PFSK-1 (cell line): Measurements from ENCODE around the gene CTU1. TPM values are rescaled to one million over a fixed set of nuclear protein-coding genes. Genes with fewer than 3 reads are reported as not detected.
A peak's percentile ranks its signal among the peaks of the same experiment; 100 is the strongest.

ENCODE experiments used
- FOXP2 ChIP-seq: optimal IDR thresholded peaks from 2 replicates; pipeline ENCODE3; 2011; ENCODE audit warnings: borderline replicate concordance, control low read depth, inconsistent platforms; ENCODE audit not compliant: insufficient read depth; ENCODE audit errors: extremely low read length, extremely low read depth
- POLR2AphosphoS5 ChIP-seq: IDR thresholded peaks from 2 replicates; pipeline ENCODE4 v1.6.1; 2012; ENCODE audit warnings: low read depth, mild to moderate bottlenecking, control low read depth, low read length, moderate library complexity
- SIN3A ChIP-seq: IDR thresholded peaks from 2 replicates; pipeline ENCODE4 v1.6.1; 2012; ENCODE audit warnings: mild to moderate bottlenecking, low read length, moderate library complexity, borderline replicate concordance; ENCODE audit not compliant: insufficient read depth
- TAF1 ChIP-seq: IDR thresholded peaks from 2 replicates; pipeline ENCODE4 v1.6.1; 2012; ENCODE audit warnings: low read length, control low read depth, borderline replicate concordance; ENCODE audit not compliant: insufficient read depth
- polyA plus RNA-seq: library from polyadenylated mRNA; unstranded; fragments of >200 nt; gene quantifications from one replicate; pipeline ENCODE4 v1.2.1, GENCODE V29; 2012; ENCODE audit warnings: low read depth, missing spikeins; ENCODE audit not compliant: insufficient read length
- TF ChIP-seq, protein P1 (sequence below), 2 experiments: IDR thresholded peaks; 2 replicates each; pipeline versions ENCODE4 v1.6.1 to v1.8.0; 2011 to 2012; ENCODE audit warnings: low read depth in 2 of 2, low read length in 2 of 2, control low read depth in 1 of 2, inconsistent platforms in 1 of 2, mild to moderate bottlenecking in 1 of 2, moderate library complexity in 1 of 2; ENCODE audit not compliant: insufficient read depth in 1 of 2

The CTU1 gene
- polyA plus RNA-seq, result 34.2 TPM

DNA sequence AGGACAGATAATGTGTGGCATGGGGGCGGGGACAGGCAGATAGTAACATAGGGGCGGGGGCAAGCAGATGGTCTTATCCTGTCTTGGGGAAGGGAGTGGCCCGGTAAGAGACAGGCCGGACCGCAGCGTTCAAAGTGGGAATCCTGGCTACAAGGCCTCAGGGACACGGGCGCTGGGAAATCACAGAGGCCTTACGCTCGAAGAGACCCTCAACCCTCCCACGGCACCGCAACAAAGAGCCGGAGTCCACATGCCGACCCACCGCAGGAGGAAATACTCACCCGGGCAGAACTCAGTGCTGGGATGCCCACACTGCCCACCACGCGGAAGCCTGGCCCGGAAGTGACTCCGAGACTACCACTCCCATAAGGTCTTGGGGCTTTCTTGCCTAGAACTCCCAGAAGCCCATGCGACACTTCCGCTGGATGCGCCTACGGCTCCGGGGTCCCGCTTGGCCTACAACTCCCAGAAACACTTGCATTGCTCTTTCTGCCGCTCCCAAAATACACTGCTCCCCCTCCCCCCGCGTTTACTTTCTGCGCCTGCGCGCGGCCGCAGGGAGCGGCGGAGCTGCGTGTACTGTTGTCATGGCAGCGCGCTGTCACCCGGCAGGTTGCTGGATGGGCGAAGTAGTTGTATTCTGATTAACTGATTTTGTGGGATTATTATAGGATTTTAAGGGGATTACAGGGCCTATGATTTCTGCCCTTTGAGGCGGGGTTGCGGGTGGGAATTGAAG is at the start of gene CTU1:
CTU1 (minus strand) TSS at position 344 of the 739 bp plus-strand sequence. CDS start 3,840 bp downstream, outside the sequence.
- TF ChIP-seq POLR2AphosphoS5, result peak; percentile 87
- peak; percentile 72 for TF ChIP-seq SIN3A
- TF ChIP-seq, protein P1, sequence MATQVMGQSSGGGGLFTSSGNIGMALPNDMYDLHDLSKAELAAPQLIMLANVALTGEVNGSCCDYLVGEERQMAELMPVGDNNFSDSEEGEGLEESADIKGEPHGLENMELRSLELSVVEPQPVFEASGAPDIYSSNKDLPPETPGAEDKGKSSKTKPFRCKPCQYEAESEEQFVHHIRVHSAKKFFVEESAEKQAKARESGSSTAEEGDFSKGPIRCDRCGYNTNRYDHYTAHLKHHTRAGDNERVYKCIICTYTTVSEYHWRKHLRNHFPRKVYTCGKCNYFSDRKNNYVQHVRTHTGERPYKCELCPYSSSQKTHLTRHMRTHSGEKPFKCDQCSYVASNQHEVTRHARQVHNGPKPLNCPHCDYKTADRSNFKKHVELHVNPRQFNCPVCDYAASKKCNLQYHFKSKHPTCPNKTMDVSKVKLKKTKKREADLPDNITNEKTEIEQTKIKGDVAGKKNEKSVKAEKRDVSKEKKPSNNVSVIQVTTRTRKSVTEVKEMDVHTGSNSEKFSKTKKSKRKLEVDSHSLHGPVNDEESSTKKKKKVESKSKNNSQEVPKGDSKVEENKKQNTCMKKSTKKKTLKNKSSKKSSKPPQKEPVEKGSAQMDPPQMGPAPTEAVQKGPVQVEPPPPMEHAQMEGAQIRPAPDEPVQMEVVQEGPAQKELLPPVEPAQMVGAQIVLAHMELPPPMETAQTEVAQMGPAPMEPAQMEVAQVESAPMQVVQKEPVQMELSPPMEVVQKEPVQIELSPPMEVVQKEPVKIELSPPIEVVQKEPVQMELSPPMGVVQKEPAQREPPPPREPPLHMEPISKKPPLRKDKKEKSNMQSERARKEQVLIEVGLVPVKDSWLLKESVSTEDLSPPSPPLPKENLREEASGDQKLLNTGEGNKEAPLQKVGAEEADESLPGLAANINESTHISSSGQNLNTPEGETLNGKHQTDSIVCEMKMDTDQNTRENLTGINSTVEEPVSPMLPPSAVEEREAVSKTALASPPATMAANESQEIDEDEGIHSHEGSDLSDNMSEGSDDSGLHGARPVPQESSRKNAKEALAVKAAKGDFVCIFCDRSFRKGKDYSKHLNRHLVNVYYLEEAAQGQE (IDR thresholded peaks at IDR 0.05; ENCODE audit: insufficient read depth in 1 of 2, low read depth in 2 of 2, low read length in 2 of 2), result no peak
- no peak for TF ChIP-seq FOXP2
- TF ChIP-seq TAF1, result 0 out of 2 replicates have a peak, but pooled peaks have one; percentile 53

DNA sequence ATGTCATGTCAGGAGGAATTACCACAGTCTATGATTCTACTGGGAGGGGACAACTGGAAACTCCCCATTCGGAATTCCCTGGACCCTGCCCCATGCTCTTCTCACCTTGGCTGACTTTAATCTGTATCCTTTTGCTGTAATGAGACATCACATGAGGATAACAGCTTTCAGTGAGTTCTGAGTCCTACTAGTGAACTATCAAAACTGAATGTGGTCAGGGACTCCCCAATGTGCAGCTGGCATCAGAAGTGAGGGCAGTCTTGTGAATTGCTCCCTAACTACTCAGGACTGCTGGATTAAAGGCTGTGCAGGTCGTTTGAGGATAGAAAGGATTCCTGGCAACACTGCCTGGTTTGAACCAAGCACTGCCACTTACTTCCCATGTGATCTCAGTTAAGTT is 49.1 kb upstream of the CTU1 start:
- TF ChIP-seq SIN3A (no peak), TAF1 (no peak), POLR2AphosphoS5 (no peak), FOXP2 (no peak)
- TF ChIP-seq, protein P1 (IDR thresholded peaks at IDR 0.05; ENCODE audit: insufficient read depth in 1 of 2, low read depth in 2 of 2, low read length in 2 of 2), result no peak

DNA sequence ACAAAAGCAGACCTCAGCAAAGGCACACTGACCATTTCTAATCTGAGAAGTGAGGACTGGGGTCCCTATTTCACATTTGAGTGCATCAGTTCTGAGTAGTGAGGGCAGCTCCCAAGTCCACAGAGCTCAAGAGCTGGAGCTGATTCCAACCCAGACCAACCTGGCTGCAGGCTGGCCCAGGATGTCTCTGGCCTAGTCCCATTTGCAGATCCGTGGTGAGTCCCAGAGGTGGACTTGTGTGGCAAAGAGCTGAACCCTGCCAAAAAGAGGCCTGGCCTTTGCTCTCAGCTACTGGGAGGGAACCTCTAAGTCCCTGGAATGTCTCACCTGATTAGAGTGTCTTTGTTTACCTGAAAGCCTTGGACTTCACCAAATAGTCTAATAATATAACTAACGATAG is 48.5 kb upstream of the CTU1 start:
- TF ChIP-seq SIN3A, result no peak
- TF ChIP-seq FOXP2, result no peak
- TF ChIP-seq TAF1, result no peak
- TF ChIP-seq, protein P1 (IDR thresholded peaks at IDR 0.05; ENCODE audit: insufficient read depth in 1 of 2, low read depth in 2 of 2, low read length in 2 of 2), result no peak
- no peak for TF ChIP-seq POLR2AphosphoS5

GRCh38 chr19:51150627-51151026 is 42.4 kb upstream of the CTU1 start:
- TF ChIP-seq FOXP2, result no peak
- peak; percentile 41; the same call in 1 of the 2 replicates for TF ChIP-seq POLR2AphosphoS5

DNA sequence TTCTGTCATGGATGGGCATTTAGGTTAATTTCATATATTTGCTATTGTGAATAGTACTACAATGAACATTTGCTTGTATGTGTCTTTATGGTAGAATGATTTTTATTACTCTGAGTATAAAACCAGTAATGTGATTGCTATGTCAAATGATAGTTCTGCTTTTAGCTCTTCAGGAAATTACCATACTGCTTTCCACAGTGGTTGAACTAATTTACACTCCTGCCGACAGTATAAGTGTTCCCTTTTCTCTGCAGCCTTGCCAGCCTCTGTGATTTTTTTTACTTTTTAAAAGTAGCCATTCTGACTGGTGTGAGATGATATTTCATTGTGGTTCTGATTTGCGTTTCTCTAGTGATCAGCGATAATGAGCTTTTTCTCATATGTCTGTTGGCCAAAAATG is 40.4 kb upstream of the CTU1 start:
- TF ChIP-seq, protein P1 (IDR thresholded peaks at IDR 0.05; ENCODE audit: insufficient read depth in 1 of 2, low read depth in 2 of 2, low read length in 2 of 2), result no peak
- TF ChIP-seq POLR2AphosphoS5 (no peak), FOXP2 (no peak), SIN3A (no peak)
